NCI-H2107 (cell line): ENCODE measurements around the gene LBH.
"Not testable (repeated sequence)": the region's sequence is repeated elsewhere in the genome, so short reads cannot be mapped to it uniquely, and the experiment has no call there.

ENCODE experiments used
- DNase-seq: peaks from one replicate; lab custom pipeline; 2025; lab: John Stamatoyannopoulos, UW

The LBH gene

DNA sequence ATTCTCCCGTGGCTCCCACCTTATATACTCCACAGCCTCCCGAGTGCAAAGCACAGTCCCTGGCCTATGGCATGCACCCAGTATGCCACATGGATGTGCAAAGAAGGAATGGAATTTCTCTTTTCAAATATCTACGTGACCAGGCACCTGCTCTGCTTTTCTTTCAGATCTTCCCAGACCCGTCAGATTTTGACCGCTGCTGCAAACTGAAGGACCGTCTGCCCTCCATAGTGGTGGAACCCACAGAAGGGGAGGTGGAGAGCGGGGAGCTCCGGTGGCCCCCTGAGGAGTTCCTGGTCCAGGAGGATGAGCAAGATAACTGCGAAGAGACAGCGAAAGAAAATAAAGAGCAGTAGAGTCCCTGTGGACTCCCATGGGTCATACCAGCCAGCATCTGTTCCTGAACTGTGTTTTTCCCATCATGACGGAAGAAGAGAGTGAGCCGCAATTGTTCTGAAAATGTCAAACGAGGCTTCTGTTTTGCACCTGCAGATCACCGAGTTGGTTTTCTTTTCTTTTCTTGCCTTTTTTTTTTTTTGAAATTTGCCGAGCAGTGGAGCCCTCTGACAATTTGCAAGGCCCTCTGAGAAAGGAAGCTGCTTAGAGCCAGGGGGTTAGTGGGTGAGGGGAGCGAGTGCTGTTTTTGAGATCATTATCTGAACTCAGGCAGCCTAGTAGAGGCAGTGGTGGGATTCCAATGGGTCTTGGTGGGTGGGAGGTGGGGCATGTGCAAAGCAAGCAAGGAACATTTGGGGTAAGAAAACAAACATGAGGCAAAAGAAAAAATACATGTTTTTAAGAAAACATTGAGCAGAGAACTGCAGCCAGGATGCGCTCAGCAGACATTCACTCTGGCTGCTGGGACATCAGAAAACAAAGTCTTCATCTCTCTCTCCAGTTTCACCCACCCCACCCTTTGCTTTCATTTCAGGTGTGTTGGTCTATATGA is 26.2 kb downstream of the LBH start:
- DNase-seq: no peak

DNA sequence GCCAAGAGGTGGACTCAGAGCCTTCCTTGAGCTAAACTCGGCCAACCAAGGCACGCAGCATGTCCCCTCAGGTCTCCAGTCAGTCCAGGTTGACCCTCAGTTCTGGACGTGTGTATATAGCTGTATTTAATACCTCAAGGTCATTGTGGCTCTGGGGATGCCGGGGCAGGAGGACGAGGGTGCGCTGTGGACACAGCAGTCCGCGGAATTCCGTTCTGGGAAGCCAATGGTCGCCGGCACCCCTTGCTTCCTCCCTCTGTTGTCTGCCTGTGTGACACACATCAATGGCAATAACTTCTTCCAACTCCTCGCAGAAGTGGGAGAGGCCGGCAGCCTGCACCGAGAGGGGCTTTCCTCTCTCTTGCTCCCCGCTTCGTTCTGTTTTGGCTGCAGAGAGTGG is 27.7 kb downstream of the LBH start:
- DNase-seq: no peak

GRCh38 chr2:30259827-30260679 is 28.7 kb downstream of the LBH start:
- no peak for DNase-seq

DNA sequence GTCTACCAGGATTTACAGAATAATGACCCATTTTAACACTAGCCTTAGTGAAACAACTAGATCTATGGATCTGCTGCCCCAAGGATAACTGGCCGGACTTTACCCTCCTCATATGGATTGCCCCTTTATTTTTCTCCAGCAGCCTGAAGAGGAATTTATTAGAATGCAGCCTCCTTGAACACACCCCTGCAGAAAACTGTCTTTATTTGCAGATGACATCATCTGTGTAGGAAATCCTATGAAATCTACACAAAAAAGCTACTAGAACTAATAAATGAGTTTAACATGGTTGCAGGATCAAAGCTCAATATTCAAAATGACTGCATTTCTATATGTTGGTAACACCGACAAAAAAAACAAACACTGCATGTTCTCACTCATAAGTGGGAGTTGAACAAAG is 29.6 kb downstream of the LBH start:
- DNase-seq: no peak

DNA sequence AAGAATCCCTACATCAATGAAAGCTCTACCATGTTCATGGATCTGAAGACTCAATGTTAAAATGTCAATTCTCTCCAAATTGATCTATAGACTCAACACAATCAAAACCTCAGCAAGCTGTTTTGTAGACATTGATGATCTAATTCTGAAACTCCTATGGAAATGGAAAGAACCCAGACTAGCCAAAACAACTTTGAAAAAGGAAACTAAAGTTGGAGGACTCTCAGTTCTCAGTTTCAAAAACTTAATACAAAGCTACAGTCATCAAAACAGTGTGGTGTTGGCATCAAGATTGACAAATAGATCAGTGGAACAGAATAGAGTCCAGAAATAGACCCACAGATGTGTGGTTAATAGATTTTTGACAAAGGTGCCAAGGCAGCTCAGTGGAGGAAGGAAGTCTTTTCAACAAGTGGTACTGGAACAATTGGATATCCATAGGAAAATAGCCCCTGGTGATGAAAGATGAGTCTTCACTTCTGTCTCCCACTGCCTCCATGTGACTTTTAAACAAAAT is 30.4 kb downstream of the LBH start:
- no peak for DNase-seq

DNA sequence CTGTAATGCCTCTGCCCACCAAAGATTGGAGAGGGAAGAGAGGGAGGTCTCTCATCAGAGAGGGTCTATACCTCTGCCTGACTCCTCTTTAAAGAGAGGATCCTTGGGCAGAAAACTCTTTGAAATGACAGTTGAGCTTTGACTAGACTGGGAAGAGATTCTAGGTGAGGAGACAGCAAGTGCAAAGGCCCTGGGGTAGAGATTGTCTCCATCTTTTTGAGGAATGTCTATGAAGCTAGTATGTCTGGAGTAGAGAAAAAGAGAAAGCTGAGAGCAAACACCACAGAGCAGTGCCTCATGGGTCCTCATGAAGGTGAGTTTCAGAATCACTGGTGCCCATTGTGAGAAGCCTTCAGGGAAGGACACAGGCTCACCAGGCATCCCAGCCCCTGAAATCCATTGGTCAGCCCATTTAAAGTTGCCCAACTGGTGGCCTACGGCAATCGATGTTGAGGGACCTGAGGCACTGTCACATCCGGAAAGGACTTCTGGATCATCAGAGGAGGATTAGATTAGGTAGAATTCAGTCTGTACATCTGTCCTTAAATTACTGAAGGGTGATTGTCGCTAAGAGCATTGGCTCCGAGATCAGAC is 31.5 kb downstream of the LBH start:
- no peak for DNase-seq

GRCh38 chr2:30264274-30264673 is 32.9 kb downstream of the LBH start:
- DNase-seq: no peak

GRCh38 chr2:30265052-30266015 is 34.0 kb downstream of the LBH start:
- no peak for DNase-seq

- no peak for DNase-seq
Measured at GRCh38 chr2:30266051-30266621, 34.8 kb downstream of the LBH start.

- no peak for DNase-seq
Measured at GRCh38 chr2:30266705-30267104, 35.4 kb downstream of the LBH start.

GRCh38 chr2:30267161-30267975 is 36.0 kb downstream of the LBH start:
- DNase-seq: no peak

DNA sequence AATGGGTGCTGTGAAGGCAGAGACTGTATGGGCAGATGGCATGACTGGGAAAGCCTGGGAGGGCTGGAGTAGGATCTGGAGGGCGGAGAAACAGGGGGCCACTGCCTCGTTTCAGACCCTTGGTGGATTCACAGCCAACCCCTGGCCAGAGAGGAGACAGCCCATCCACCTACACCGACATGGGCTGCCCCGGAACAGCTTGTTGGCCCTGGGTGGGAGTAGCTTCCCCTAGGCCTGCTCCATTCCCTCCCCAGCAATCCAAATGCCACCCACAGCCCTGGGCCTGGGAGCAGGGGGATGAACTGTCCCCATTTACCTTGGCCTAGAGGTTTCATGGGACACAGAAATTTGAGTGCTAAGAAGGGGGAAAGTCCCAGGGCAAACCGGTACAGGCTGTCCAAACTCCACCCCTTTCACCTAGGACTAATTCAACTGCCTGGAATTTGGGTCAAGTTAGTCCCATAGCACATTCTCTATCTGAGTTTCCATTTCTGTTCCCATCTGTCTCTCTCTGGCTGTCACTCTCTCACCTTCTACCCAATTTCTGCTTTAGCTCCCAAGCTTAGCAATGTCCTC is 37.0 kb downstream of the LBH start:
- DNase-seq: no peak

DNA sequence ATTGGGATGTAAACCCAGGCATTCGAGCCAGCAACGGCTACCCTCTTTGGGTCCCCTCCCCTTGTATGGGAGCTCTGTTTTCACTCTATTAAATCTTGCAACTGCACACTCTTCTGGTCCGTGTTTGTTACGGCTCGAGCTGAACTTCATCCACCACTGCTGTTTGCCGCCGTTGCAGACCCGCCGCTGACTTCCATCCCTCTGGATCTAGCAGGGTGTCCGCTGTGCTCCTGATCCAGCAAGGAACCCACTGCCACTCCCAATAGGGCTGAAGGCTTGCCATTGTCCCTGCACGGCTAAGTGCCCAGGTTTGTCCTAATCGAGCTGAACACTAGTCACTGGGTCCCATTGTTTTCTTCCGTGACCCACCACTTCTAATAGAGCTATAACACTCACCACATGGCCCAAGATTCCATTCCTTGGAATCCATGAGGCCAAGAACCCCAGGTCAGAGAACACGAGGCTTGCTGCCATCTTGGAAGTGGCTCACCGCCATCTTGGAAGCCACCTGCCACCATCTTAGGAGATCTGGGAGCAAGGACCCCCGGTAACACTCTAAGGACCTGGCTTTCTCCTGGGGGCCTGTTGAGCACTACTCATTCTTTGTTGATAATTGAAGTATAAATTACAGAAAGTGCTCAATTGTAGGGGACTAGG is 37.9 kb downstream of the LBH start:
- DNase-seq: not testable (repeated sequence)

- no peak for DNase-seq
Measured at GRCh38 chr2:30269771-30270145, 38.4 kb downstream of the LBH start.

- no peak for DNase-seq
Measured at GRCh38 chr2:30270166-30270565, 38.8 kb downstream of the LBH start.

DNA sequence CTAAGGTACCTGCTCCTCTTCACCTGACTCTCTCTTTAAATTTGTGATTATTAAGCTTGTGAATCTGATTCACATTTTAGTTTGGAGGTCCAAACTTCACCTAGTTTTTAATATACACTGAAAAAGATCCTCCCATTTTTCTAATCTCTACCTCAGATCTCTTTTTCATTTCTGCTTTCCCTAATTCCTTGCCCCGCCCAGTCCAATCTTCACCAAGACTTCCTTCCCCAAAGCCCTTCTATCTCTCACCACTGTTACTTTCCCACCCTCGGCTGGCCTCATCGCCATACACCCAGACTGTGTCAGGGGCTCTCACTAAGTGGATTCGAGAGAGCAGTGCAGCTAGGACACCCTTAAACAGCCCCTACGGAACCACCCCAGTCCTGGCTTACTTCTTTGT is 40.0 kb downstream of the LBH start:
- no peak for DNase-seq

- DNase-seq: no peak
Measured at GRCh38 chr2:30272286-30272685, 41.0 kb downstream of the LBH start.

GRCh38 chr2:30272761-30273573 is 41.6 kb downstream of the LBH start:
- DNase-seq: no peak
